ENCODE results near the gene HNRNPAB.

- TF ChIP-seq POLR2AphosphoS5 (IDR thresholded peaks at IDR 0.05) (no peak), CTCF (IDR thresholded peaks at IDR 0.05 in 8 of 11, conservative IDR thresholded peaks at IDR 0.05 in 3 of 11) (no peak), POLR2A (IDR thresholded peaks at IDR 0.05) (no peak)
Measured at GRCh38 chr5:178198706-178199105, 5.6 kb upstream of the HNRNPAB start.
